ENCODE data around the gene NYAP2. TPM values are rescaled to one million over a fixed set of nuclear protein-coding genes. Genes with fewer than 3 reads are reported as not detected.

NYAP2 gene
- total RNA-seq, 1 experiment from 2014 or later: not detected

DNA sequence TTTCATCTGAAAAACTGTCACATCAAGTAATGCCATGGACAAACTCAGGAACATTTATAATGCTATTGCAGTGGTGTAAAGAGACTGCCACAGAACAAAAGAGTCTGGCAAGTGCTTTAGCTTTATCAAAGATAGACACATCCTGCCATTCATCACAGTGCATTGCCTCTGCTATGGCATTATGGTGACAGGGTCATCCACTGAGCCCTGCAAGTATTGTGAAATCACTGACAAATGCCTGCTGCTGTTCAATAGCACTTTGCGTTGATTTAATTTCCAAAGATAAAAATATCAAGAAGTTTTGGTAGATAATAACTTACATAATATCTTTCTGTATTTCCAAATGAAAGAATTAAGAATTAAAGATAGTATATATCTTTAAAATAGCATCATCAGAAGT lies 38.7 kb downstream of the NYAP2 start:
- Mint-ChIP-seq H3K4me1 (no peaks in the 10 kb centered on the region), H3K36me3 (no peaks in the 10 kb centered on the region), H3K9me3 (no peaks in the 10 kb centered on the region), H3K27ac (no peak overlapping the region), H3K4me3 (no peak overlapping the region), H3K27me3 (ENCODE audit: low read depth) (no peaks in the 10 kb centered on the region; the same call in 1 of the 2 replicates)
- POLR2A ChIA-PET: no interaction called here
- TF ChIP-seq ZNF263 (CRISPR knock-in tag; IDR thresholded peaks at IDR 0.05; ENCODE audit: low read depth) (no peak), ZNF396 (CRISPR knock-in tag; IDR thresholded peaks at IDR 0.05; ENCODE audit: borderline replicate concordance) (no peak), RELA (CRISPR knock-in tag; IDR thresholded peaks at IDR 0.05; ENCODE audit: borderline replicate concordance) (no peak), TP53 (CRISPR knock-in tag; IDR thresholded peaks at IDR 0.05) (no peak), JAZF1 (CRISPR knock-in tag; IDR thresholded peaks at IDR 0.05) (no peak), CBFB (CRISPR knock-in tag; IDR thresholded peaks at IDR 0.05; ENCODE audit: low read depth) (no peak)
- TF ChIP-seq, protein P1, sequence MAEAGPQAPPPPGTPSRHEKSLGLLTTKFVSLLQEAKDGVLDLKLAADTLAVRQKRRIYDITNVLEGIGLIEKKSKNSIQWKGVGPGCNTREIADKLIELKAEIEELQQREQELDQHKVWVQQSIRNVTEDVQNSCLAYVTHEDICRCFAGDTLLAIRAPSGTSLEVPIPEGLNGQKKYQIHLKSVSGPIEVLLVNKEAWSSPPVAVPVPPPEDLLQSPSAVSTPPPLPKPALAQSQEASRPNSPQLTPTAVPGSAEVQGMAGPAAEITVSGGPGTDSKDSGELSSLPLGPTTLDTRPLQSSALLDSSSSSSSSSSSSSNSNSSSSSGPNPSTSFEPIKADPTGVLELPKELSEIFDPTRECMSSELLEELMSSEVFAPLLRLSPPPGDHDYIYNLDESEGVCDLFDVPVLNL (CRISPR knock-in tag; IDR thresholded peaks at IDR 0.05; ENCODE audit: borderline replicate concordance, low read depth): no peak
- TF ChIP-seq, protein P2, sequence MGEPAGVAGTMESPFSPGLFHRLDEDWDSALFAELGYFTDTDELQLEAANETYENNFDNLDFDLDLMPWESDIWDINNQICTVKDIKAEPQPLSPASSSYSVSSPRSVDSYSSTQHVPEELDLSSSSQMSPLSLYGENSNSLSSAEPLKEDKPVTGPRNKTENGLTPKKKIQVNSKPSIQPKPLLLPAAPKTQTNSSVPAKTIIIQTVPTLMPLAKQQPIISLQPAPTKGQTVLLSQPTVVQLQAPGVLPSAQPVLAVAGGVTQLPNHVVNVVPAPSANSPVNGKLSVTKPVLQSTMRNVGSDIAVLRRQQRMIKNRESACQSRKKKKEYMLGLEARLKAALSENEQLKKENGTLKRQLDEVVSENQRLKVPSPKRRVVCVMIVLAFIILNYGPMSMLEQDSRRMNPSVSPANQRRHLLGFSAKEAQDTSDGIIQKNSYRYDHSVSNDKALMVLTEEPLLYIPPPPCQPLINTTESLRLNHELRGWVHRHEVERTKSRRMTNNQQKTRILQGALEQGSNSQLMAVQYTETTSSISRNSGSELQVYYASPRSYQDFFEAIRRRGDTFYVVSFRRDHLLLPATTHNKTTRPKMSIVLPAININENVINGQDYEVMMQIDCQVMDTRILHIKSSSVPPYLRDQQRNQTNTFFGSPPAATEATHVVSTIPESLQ (CRISPR knock-in tag; IDR thresholded peaks at IDR 0.05): no peak
- TF ChIP-seq, protein P3, sequence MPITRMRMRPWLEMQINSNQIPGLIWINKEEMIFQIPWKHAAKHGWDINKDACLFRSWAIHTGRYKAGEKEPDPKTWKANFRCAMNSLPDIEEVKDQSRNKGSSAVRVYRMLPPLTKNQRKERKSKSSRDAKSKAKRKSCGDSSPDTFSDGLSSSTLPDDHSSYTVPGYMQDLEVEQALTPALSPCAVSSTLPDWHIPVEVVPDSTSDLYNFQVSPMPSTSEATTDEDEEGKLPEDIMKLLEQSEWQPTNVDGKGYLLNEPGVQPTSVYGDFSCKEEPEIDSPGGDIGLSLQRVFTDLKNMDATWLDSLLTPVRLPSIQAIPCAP (CRISPR knock-in tag; IDR thresholded peaks at IDR 0.05): no peak
- TF ChIP-seq, protein P4, sequence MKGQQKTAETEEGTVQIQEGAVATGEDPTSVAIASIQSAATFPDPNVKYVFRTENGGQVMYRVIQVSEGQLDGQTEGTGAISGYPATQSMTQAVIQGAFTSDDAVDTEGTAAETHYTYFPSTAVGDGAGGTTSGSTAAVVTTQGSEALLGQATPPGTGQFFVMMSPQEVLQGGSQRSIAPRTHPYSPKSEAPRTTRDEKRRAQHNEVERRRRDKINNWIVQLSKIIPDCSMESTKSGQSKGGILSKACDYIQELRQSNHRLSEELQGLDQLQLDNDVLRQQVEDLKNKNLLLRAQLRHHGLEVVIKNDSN (CRISPR knock-in tag; IDR thresholded peaks at IDR 0.05): no peak
- TF ChIP-seq, protein P5, sequence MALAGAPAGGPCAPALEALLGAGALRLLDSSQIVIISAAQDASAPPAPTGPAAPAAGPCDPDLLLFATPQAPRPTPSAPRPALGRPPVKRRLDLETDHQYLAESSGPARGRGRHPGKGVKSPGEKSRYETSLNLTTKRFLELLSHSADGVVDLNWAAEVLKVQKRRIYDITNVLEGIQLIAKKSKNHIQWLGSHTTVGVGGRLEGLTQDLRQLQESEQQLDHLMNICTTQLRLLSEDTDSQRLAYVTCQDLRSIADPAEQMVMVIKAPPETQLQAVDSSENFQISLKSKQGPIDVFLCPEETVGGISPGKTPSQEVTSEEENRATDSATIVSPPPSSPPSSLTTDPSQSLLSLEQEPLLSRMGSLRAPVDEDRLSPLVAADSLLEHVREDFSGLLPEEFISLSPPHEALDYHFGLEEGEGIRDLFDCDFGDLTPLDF (CRISPR knock-in tag; IDR thresholded peaks at IDR 0.05): no peak
- CTCF ChIA-PET: no interaction called here
- ATAC-seq: no peak
- DNase-seq (ENCODE audit: low spot score): no peak

DNA sequence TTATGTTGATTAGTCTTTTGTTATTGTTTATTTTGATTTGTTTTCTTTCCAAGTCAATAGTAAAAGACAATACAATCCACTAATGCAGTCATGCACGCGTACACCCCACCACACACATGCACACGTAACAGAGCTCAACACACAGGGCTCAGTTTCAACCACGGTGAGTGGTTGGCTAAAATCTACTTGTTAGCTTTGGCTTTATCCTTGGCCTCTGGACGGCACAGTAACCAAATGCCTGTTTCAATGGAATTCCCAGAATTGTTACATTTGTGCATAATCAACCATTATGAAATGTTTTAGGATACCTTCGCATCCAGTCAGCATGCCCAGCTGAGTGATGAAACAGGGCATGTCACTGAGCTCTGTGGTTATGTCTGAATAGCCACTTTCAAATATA lies 53.2 kb downstream of the NYAP2 start:
- Mint-ChIP-seq H3K27me3 (ENCODE audit: low read depth) (no peaks in the 10 kb centered on the region), H3K9me3 (peaks cover 8% of the 10 kb centered on the region), H3K4me1 (peaks cover 35% of the 10 kb centered on the region), H3K4me3 (no peak overlapping the region), H3K36me3 (no peaks in the 10 kb centered on the region), H3K27ac (no peak overlapping the region)
- CTCF ChIA-PET: no interaction called here
- POLR2A ChIA-PET: no interaction called here
- TF ChIP-seq GABPB1 (CRISPR knock-in tag; IDR thresholded peaks at IDR 0.05) (no peak), FOXK1 (CRISPR knock-in tag; IDR thresholded peaks at IDR 0.05) (no peak), NR3C1 (CRISPR knock-in tag; conservative IDR thresholded peaks at IDR 0.05; ENCODE audit: low read depth) (no peak), SMAD4 (CRISPR knock-in tag; IDR thresholded peaks at IDR 0.05) (no peak), ZBTB21 (CRISPR knock-in tag; IDR thresholded peaks at IDR 0.05; ENCODE audit: borderline replicate concordance) (no peak), ZNF219 (CRISPR knock-in tag; IDR thresholded peaks at IDR 0.05; ENCODE audit: borderline replicate concordance) (no peak), CBFB (CRISPR knock-in tag; IDR thresholded peaks at IDR 0.05; ENCODE audit: low read depth) (no peak), SOX15 (CRISPR knock-in tag; IDR thresholded peaks at IDR 0.05) (no peak), JAZF1 (CRISPR knock-in tag; IDR thresholded peaks at IDR 0.05) (no peak)
- TF ChIP-seq, protein P6, sequence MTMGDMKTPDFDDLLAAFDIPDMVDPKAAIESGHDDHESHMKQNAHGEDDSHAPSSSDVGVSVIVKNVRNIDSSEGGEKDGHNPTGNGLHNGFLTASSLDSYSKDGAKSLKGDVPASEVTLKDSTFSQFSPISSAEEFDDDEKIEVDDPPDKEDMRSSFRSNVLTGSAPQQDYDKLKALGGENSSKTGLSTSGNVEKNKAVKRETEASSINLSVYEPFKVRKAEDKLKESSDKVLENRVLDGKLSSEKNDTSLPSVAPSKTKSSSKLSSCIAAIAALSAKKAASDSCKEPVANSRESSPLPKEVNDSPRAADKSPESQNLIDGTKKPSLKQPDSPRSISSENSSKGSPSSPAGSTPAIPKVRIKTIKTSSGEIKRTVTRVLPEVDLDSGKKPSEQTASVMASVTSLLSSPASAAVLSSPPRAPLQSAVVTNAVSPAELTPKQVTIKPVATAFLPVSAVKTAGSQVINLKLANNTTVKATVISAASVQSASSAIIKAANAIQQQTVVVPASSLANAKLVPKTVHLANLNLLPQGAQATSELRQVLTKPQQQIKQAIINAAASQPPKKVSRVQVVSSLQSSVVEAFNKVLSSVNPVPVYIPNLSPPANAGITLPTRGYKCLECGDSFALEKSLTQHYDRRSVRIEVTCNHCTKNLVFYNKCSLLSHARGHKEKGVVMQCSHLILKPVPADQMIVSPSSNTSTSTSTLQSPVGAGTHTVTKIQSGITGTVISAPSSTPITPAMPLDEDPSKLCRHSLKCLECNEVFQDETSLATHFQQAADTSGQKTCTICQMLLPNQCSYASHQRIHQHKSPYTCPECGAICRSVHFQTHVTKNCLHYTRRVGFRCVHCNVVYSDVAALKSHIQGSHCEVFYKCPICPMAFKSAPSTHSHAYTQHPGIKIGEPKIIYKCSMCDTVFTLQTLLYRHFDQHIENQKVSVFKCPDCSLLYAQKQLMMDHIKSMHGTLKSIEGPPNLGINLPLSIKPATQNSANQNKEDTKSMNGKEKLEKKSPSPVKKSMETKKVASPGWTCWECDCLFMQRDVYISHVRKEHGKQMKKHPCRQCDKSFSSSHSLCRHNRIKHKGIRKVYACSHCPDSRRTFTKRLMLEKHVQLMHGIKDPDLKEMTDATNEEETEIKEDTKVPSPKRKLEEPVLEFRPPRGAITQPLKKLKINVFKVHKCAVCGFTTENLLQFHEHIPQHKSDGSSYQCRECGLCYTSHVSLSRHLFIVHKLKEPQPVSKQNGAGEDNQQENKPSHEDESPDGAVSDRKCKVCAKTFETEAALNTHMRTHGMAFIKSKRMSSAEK (CRISPR knock-in tag; IDR thresholded peaks at IDR 0.05; ENCODE audit: borderline replicate concordance): no peak
- TF ChIP-seq, protein P7, sequence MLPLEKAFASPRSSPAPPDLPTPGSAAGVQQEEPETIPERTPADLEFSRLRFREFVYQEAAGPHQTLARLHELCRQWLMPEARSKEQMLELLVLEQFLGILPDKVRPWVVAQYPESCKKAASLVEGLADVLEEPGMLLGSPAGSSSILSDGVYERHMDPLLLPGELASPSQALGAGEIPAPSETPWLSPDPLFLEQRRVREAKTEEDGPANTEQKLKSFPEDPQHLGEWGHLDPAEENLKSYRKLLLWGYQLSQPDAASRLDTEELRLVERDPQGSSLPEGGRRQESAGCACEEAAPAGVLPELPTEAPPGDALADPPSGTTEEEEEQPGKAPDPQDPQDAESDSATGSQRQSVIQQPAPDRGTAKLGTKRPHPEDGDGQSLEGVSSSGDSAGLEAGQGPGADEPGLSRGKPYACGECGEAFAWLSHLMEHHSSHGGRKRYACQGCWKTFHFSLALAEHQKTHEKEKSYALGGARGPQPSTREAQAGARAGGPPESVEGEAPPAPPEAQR (CRISPR knock-in tag; IDR thresholded peaks at IDR 0.05): no peak
- no peak for ATAC-seq
- no peak for DNase-seq (ENCODE audit: low spot score)

Measured in WTC11 (cell line).